GM12878 (cell line): ENCODE measurements around the gene GET3. TPM values are rescaled to one million over a fixed set of nuclear protein-coding genes. Genes with fewer than 3 reads are reported as not detected.

Experiments used
- ATAC-seq: fragments of 200-7000 bp; cut with Tn5 transposase; 3 replicates; pipeline ENCODE4 v1.9.1; 2020; ENCODE audit warnings: mild to moderate bottlenecking, moderate library complexity
- BruUV-seq: library from RNA; stranded (reverse); fragments of 400-500 nt; replicated peaks from 2 replicates; lab custom pipeline; 2021; lab: Mats Ljungman, UMichigan
- CTCF ChIA-PET: fragments of 300-600 bp; sonication (Branson Sonifier 250); formaldehyde crosslinking; extraction: SDS; loops from one replicate; lab custom pipeline; 2021; ENCODE audit warnings: inconsistent platforms; lab: Yijun Ruan, JAX
- POLR2A ChIA-PET: fragments of 350-600 bp; formaldehyde crosslinking; extraction: SDS; loops from one replicate; lab custom pipeline; 2021; ENCODE audit warnings: inconsistent platforms; lab: Charles Lee
- RAD21 ChIA-PET: fragments of 300-600 bp; sonication (Branson Sonifier 250); formaldehyde crosslinking; loops from one replicate; lab custom pipeline; 2023; ENCODE audit warnings: antibody characterized with exemption; ENCODE audit not compliant: unreplicated experiment; lab: Charles Lee
- SMC1A ChIA-PET: fragments of 300-600 bp; sonication (Branson Sonifier 250); formaldehyde crosslinking; loops from one replicate; lab custom pipeline; 2023; ENCODE audit not compliant: unreplicated experiment, uncharacterized antibody; lab: Charles Lee
- DNase-seq: peaks from one replicate; pipeline ENCODE4 v3.0.0-alpha.2; 2011; ENCODE audit warnings: low read depth, low spot score
- FAIRE-seq: peaks from 3 replicates; lab custom pipeline; 2011; peaks lifted over from hg19 to GRCh38; lab: Jason Lieb, UNC
- H2AFZ ChIP-seq: 2 replicates; pipeline ENCODE4 v1.6.0; 2011; ENCODE audit warnings: low read depth, low read length, control low read depth; ENCODE audit not compliant: control insufficient read depth
- H3K27ac ChIP-seq: 2 replicates; pipeline ENCODE4 v1.5.1; 2011; ENCODE audit warnings: control low read depth; ENCODE audit not compliant: control insufficient read depth, insufficient read depth
- H3K27me3 ChIP-seq, 2 experiments: replicated peaks in 1 of 2; 2 replicates each; pipeline versions ENCODE4 v1.6.0 to v1.6.1; 2011; ENCODE audit warnings: low read length in 1 of 2; ENCODE audit not compliant: control insufficient read depth in 2 of 2, insufficient read depth in 2 of 2
- H3K36me3 ChIP-seq, 2 experiments: 2 replicates each; pipeline ENCODE4 v1.5.1; 2011; ENCODE audit warnings: low read length in 1 of 2; ENCODE audit not compliant: control insufficient read depth in 2 of 2, insufficient read depth in 2 of 2
- H3K4me1 ChIP-seq: 2 replicates; pipeline ENCODE4 v1.6.1; 2011; ENCODE audit warnings: mild to moderate bottlenecking, low read length, moderate library complexity, mixed read lengths; ENCODE audit not compliant: control insufficient read depth, insufficient read depth
- H3K4me2 ChIP-seq: 2 replicates; pipeline ENCODE4 v1.6.0; 2011; ENCODE audit warnings: control low read depth; ENCODE audit not compliant: control insufficient read depth, insufficient read depth
- H3K4me3 ChIP-seq: fragments of 200-600 bp; sonication (generic); 2 replicates; pipeline ENCODE4 v1.5.1; 2016
- H3K79me2 ChIP-seq: 2 replicates; pipeline ENCODE4 v1.6.0; 2011; ENCODE audit warnings: low read length; ENCODE audit not compliant: control insufficient read depth, insufficient read depth
- H3K9ac ChIP-seq: 2 replicates; pipeline ENCODE4 v1.8.0; 2011; ENCODE audit warnings: low read length, control low read depth, mixed read lengths; ENCODE audit not compliant: control insufficient read depth, insufficient read depth
- H3K9me3 ChIP-seq: replicated peaks from 3 replicates; pipeline ENCODE4 v1.5.1; 2011; ENCODE audit warnings: mild to moderate bottlenecking, low read length; ENCODE audit not compliant: control insufficient read depth, insufficient read depth
- H4K20me1 ChIP-seq: 2 replicates; pipeline ENCODE4 v1.6.0; 2011; ENCODE audit not compliant: control insufficient read depth, insufficient read depth
- ATF2 ChIP-seq: IDR thresholded peaks from 2 replicates; pipeline ENCODE4 v1.6.1; 2012; ENCODE audit warnings: low read length, inconsistent platforms
- BCL11A ChIP-seq: IDR thresholded peaks from 2 replicates; pipeline ENCODE4 v1.6.1; 2011; ENCODE audit warnings: low read depth, low read length
- NFYB ChIP-seq: IDR thresholded peaks from 2 replicates; pipeline ENCODE4 v1.6.1; 2011; ENCODE audit warnings: low read depth, mild to moderate bottlenecking, low read length, improper control_type of control experiment, moderate library complexity; ENCODE audit not compliant: insufficient read depth
- NR2C2 ChIP-seq: IDR thresholded peaks from 2 replicates; pipeline ENCODE4 v1.6.1; 2011; ENCODE audit warnings: borderline replicate concordance, low read depth; ENCODE audit not compliant: control insufficient read depth, insufficient read length
- PBX3 ChIP-seq: IDR thresholded peaks from 2 replicates; pipeline ENCODE4 v1.6.1; 2011; ENCODE audit warnings: mild to moderate bottlenecking, low read depth, low read length, moderate library complexity; ENCODE audit not compliant: insufficient replicate concordance
- PKNOX1 ChIP-seq: fragments of 450-650 bp; IDR thresholded peaks from 2 replicates; pipeline ENCODE4 v1.6.1; 2016; ENCODE audit warnings: mild to moderate bottlenecking
- POLR2A ChIP-seq: IDR thresholded peaks from 2 replicates; pipeline ENCODE4 v1.6.1; 2011; ENCODE audit warnings: low read depth, mild to moderate bottlenecking, low read length
- POU2F2 ChIP-seq: IDR thresholded peaks from 3 replicates; pipeline ENCODE4 v1.6.1; 2011; ENCODE audit warnings: low read depth, mild to moderate bottlenecking, low read length, borderline replicate concordance
- SIN3A ChIP-seq: IDR thresholded peaks from 2 replicates; pipeline ENCODE4 v1.6.1; 2012; ENCODE audit warnings: low read depth, low read length, improper control_type of control experiment
- SP1 ChIP-seq: IDR thresholded peaks from one replicate; pipeline ENCODE4 v1.6.1; 2011; ENCODE audit warnings: low read depth, low read length
- WGBS: methylation state at CpG from one replicate; pipeline ENCODE4 v1.1.6; 2016; ENCODE audit warnings: low lambda C conversion rate; ENCODE audit not compliant: insufficient replicate concordance, insufficient coverage; ENCODE audit errors: missing lambda C conversion rate; 5-methylcytosine and 5-hydroxymethylcytosine counted together
- in situ Hi-C: fragments of 300-500 bp; cut with MboI; formaldehyde crosslinking; loops from 9 replicates; pipeline ENCODE4 v1.14.3; 2018; ENCODE audit warnings: mixed read lengths
- intact Hi-C: fragments of 100-400 bp; cut with micrococcal nuclease; formaldehyde crosslinking; loops from one replicate; pipeline ENCODE4 v1.14.2; 2022; ENCODE audit not compliant: unreplicated experiment
- polyA plus RNA-seq, 11 experiments: library from polyadenylated mRNA; depleted of rRNA in 4 of 11; unstranded in 6 of 11; stranded (reverse) in 5 of 11; fragments of >200 nt; fragmentation: Nextera tagmentation in 4 of 11; fragmentation: Illumina TruSeq in 1 of 11; extraction: Ambion mirVana in 4 of 11; extraction: Trizol in 1 of 11; gene quantifications; 1 replicate in 1 of 11; 2 replicates in 10 of 11; pipeline versions ENCODE4 v1.2.1 to v1.2.3, GENCODE V29; 2011 to 2016; ENCODE audit warnings: inconsistent platforms in 2 of 11, missing spikeins in 2 of 11, low read depth in 1 of 11
- total RNA-seq, 4 experiments: library from RNA; depleted of rRNA in 3 of 4; stranded (reverse); fragments of >200 nt in 3 of 4; fragmentation: Illumina TruSeq in 1 of 4; extraction: Trizol in 1 of 4; gene quantifications; 2 replicates each; pipeline versions ENCODE4 v1.2.1 to v1.2.3, GENCODE V29; 2013 to 2021

GET3 gene
- total and polyA plus RNA-seq, 10 of the 15 experiments (the other 5 are each of a cell fraction or from before 2014, with no cell fraction given) = 14.5 to 144 (median 97.2) TPM

- Histone ChIP-seq H3K9ac (no peak overlapping the region), H3K4me1 (peaks cover 4% of the 10 kb centered on the region), H2AFZ (no peak overlapping the region), H3K27me3 (no peaks in the 10 kb centered on the region), H3K36me3 (peaks cover 24 to 44% of the 10 kb centered on the region in 2 experiments), H3K9me3 (no peaks in the 10 kb centered on the region), H3K4me2 (no peak overlapping the region), H3K4me3 (no peak overlapping the region), H3K79me2 (no peaks in the 10 kb centered on the region), H4K20me1 (no peaks in the 10 kb centered on the region), H3K27ac (no peak overlapping the region)
- FAIRE-seq (no peak), ATAC-seq (no peak), DNase-seq (no peak)
- POLR2A ChIA-PET = no interaction called here
- CTCF ChIA-PET = interaction anchor here (0.5 kb wide), 1 partner anchor 59 kb away, joined by 3 read pairs; no protein-coding TSS in a partner anchor
- WGBS = 92% methylated on average over 33 of the region's 33 CpGs
- TF ChIP-seq SIN3A = no peak
- no peak for TF ChIP-seq NR2C2
- no peak for TF ChIP-seq POU2F2
- TF ChIP-seq POLR2A = 0 out of 2 replicates have a peak, but pooled peaks have one; percentile 12
- TF ChIP-seq BCL11A = no peak
- RAD21 ChIA-PET = no interaction called here
- intact Hi-C loops (no loop called here), in situ Hi-C loops (no loop called here)
- BruUV-seq = no TSS peak
- SMC1A ChIA-PET = no interaction called here
Measured at GRCh38 chr19:12701596-12702282, 35.6 kb upstream of the GET3 start.

GRCh38 chr19:12703046-12703445 is 34.3 kb upstream of the GET3 start:
- WGBS = 65% methylated on average over 9 of the region's 9 CpGs
- H4K20me1 ChIP-seq = no peaks in the 10 kb centered on the region
- ChIA-PET SMC1A (interaction anchor here (0.6 to 0.7 kb wide), 2 partner anchors 22 to 92 kb away, joined by 3 to 4 read pairs; partner anchors contain the start of genes ZNF490 and ZNF791), RAD21 (no interaction called here), POLR2A (no interaction called here), CTCF (interaction anchor here (1.0 kb wide), 1 partner anchor 26 kb away, joined by 3 read pairs; no protein-coding TSS in a partner anchor)
- FAIRE-seq (peak; percentile 52), ATAC-seq (peak; percentile 74), DNase-seq (no peak)
- no peak overlapping the region for H2AFZ ChIP-seq
- no peak overlapping the region for H3K4me2 ChIP-seq
- BruUV-seq = no TSS peak
- peaks cover 23 to 44% of the 10 kb centered on the region in 2 experiments for H3K36me3 ChIP-seq
- TF ChIP-seq NFYB (peak; percentile 66), ATF2 (no peak), PKNOX1 (peak; percentile 86), SP1 (peak; percentile 68), PBX3 (peak; percentile 60)
- no peaks in the 10 kb centered on the region for H3K9me3 ChIP-seq
- in situ Hi-C loops = no loop called here
- H3K4me3 ChIP-seq = no peak overlapping the region
- H3K79me2 ChIP-seq = no peaks in the 10 kb centered on the region
- no peaks in the 10 kb centered on the region for H3K4me1 ChIP-seq
- H3K9ac ChIP-seq = no peak overlapping the region
- no peaks in the 10 kb centered on the region for H3K27me3 ChIP-seq
- no peak overlapping the region for H3K27ac ChIP-seq
- intact Hi-C loops = no loop called here
